GM12878 (cell line): ENCODE measurements around the gene HYDIN. TPM values are rescaled to one million over a fixed set of nuclear protein-coding genes. Genes with fewer than 3 reads are reported as not detected.

Experiments
- ATAC-seq: fragments of 200-7000 bp; cut with Tn5 transposase; 3 replicates; pipeline ENCODE4 v1.9.1; 2020; ENCODE audit warnings: mild to moderate bottlenecking, moderate library complexity
- BruUV-seq: library from RNA; stranded (reverse); fragments of 400-500 nt; replicated peaks from 2 replicates; lab custom pipeline; 2021; lab: Mats Ljungman, UMichigan
- CTCF ChIA-PET: fragments of 300-600 bp; sonication (Branson Sonifier 250); formaldehyde crosslinking; extraction: SDS; loops from one replicate; lab custom pipeline; 2021; ENCODE audit warnings: inconsistent platforms; lab: Yijun Ruan, JAX
- POLR2A ChIA-PET: fragments of 350-600 bp; formaldehyde crosslinking; extraction: SDS; loops from one replicate; lab custom pipeline; 2021; ENCODE audit warnings: inconsistent platforms; lab: Charles Lee
- RAD21 ChIA-PET: fragments of 300-600 bp; sonication (Branson Sonifier 250); formaldehyde crosslinking; loops from one replicate; lab custom pipeline; 2023; ENCODE audit warnings: antibody characterized with exemption; ENCODE audit not compliant: unreplicated experiment; lab: Charles Lee
- SMC1A ChIA-PET: fragments of 300-600 bp; sonication (Branson Sonifier 250); formaldehyde crosslinking; loops from one replicate; lab custom pipeline; 2023; ENCODE audit not compliant: unreplicated experiment, uncharacterized antibody; lab: Charles Lee
- DNase-seq: peaks from one replicate; pipeline ENCODE4 v3.0.0-alpha.2; 2011; ENCODE audit warnings: low read depth, low spot score
- FAIRE-seq: peaks from 3 replicates; lab custom pipeline; 2011; peaks lifted over from hg19 to GRCh38; lab: Jason Lieb, UNC
- H2AFZ ChIP-seq: 2 replicates; pipeline ENCODE4 v1.6.0; 2011; ENCODE audit warnings: low read depth, low read length, control low read depth; ENCODE audit not compliant: control insufficient read depth
- H3K27ac ChIP-seq: 2 replicates; pipeline ENCODE4 v1.5.1; 2011; ENCODE audit warnings: control low read depth; ENCODE audit not compliant: control insufficient read depth, insufficient read depth
- H3K27me3 ChIP-seq, 2 experiments: replicated peaks in 1 of 2; 2 replicates each; pipeline versions ENCODE4 v1.6.0 to v1.6.1; 2011; ENCODE audit warnings: low read length in 1 of 2; ENCODE audit not compliant: control insufficient read depth in 2 of 2, insufficient read depth in 2 of 2
- H3K36me3 ChIP-seq, 2 experiments: 2 replicates each; pipeline ENCODE4 v1.5.1; 2011; ENCODE audit warnings: low read length in 1 of 2; ENCODE audit not compliant: control insufficient read depth in 2 of 2, insufficient read depth in 2 of 2
- H3K4me1 ChIP-seq: 2 replicates; pipeline ENCODE4 v1.6.1; 2011; ENCODE audit warnings: mild to moderate bottlenecking, low read length, moderate library complexity, mixed read lengths; ENCODE audit not compliant: control insufficient read depth, insufficient read depth
- H3K4me2 ChIP-seq: 2 replicates; pipeline ENCODE4 v1.6.0; 2011; ENCODE audit warnings: control low read depth; ENCODE audit not compliant: control insufficient read depth, insufficient read depth
- H3K4me3 ChIP-seq: fragments of 200-600 bp; sonication (generic); 2 replicates; pipeline ENCODE4 v1.5.1; 2016
- H3K79me2 ChIP-seq: 2 replicates; pipeline ENCODE4 v1.6.0; 2011; ENCODE audit warnings: low read length; ENCODE audit not compliant: control insufficient read depth, insufficient read depth
- H3K9ac ChIP-seq: 2 replicates; pipeline ENCODE4 v1.8.0; 2011; ENCODE audit warnings: low read length, control low read depth, mixed read lengths; ENCODE audit not compliant: control insufficient read depth, insufficient read depth
- H3K9me3 ChIP-seq: replicated peaks from 3 replicates; pipeline ENCODE4 v1.5.1; 2011; ENCODE audit warnings: mild to moderate bottlenecking, low read length; ENCODE audit not compliant: control insufficient read depth, insufficient read depth
- H4K20me1 ChIP-seq: 2 replicates; pipeline ENCODE4 v1.6.0; 2011; ENCODE audit not compliant: control insufficient read depth, insufficient read depth
- BRCA1 ChIP-seq: IDR thresholded peaks from 2 replicates; pipeline ENCODE4 v1.6.1; 2011; ENCODE audit warnings: low read depth, low read length, improper control_type of control experiment
- NR2C2 ChIP-seq: IDR thresholded peaks from 2 replicates; pipeline ENCODE4 v1.6.1; 2011; ENCODE audit warnings: borderline replicate concordance, low read depth; ENCODE audit not compliant: control insufficient read depth, insufficient read length
- PML ChIP-seq: IDR thresholded peaks from 2 replicates; pipeline ENCODE4 v1.6.1; 2012; ENCODE audit warnings: low read length, inconsistent platforms
- RCOR1 ChIP-seq: conservative IDR thresholded peaks from 2 replicates; pipeline ENCODE4 v1.6.1; 2012; ENCODE audit warnings: low read depth, low read length, improper control_type of control experiment
- SIN3A ChIP-seq: IDR thresholded peaks from 2 replicates; pipeline ENCODE4 v1.6.1; 2012; ENCODE audit warnings: low read depth, low read length, improper control_type of control experiment
- YY1 ChIP-seq: IDR thresholded peaks from 2 replicates; pipeline ENCODE4 v1.6.1; 2011; ENCODE audit warnings: low read depth, mild to moderate bottlenecking, low read length
- ZNF217 ChIP-seq: fragments of 450-650 bp; IDR thresholded peaks from 2 replicates; pipeline ENCODE4 v1.6.1; 2017; ENCODE audit warnings: antibody characterized with exemption, mild to moderate bottlenecking
- WGBS: methylation state at CpG from one replicate; pipeline ENCODE4 v1.1.6; 2016; ENCODE audit warnings: low lambda C conversion rate; ENCODE audit not compliant: insufficient replicate concordance, insufficient coverage; ENCODE audit errors: missing lambda C conversion rate; 5-methylcytosine and 5-hydroxymethylcytosine counted together
- in situ Hi-C: fragments of 300-500 bp; cut with MboI; formaldehyde crosslinking; loops from 9 replicates; pipeline ENCODE4 v1.14.3; 2018; ENCODE audit warnings: mixed read lengths
- intact Hi-C: fragments of 100-400 bp; cut with micrococcal nuclease; formaldehyde crosslinking; loops from one replicate; pipeline ENCODE4 v1.14.2; 2022; ENCODE audit not compliant: unreplicated experiment
- polyA plus RNA-seq, 11 experiments: library from polyadenylated mRNA; depleted of rRNA in 4 of 11; unstranded in 6 of 11; stranded (reverse) in 5 of 11; fragments of >200 nt; fragmentation: Nextera tagmentation in 4 of 11; fragmentation: Illumina TruSeq in 1 of 11; extraction: Ambion mirVana in 4 of 11; extraction: Trizol in 1 of 11; gene quantifications; 1 replicate in 1 of 11; 2 replicates in 10 of 11; pipeline versions ENCODE4 v1.2.1 to v1.2.3, GENCODE V29; 2011 to 2016; ENCODE audit warnings: inconsistent platforms in 2 of 11, missing spikeins in 2 of 11, low read depth in 1 of 11
- total RNA-seq, 4 experiments: library from RNA; depleted of rRNA in 3 of 4; stranded (reverse); fragments of >200 nt in 3 of 4; fragmentation: Illumina TruSeq in 1 of 4; extraction: Trizol in 1 of 4; gene quantifications; 2 replicates each; pipeline versions ENCODE4 v1.2.1 to v1.2.3, GENCODE V29; 2013 to 2021
- TF ChIP-seq, protein P1 (sequence below): IDR thresholded peaks from 2 replicates; pipeline ENCODE4 v1.6.1; 2012; ENCODE audit warnings: low read length, inconsistent platforms
- TF ChIP-seq, protein P2 (sequence below): fragments of 450-650 bp; IDR thresholded peaks from 2 replicates; pipeline ENCODE4 v1.6.1; 2017; ENCODE audit warnings: low read depth, mild to moderate bottlenecking, moderate library complexity

HYDIN gene
- total and polyA plus RNA-seq, 10 of the 15 experiments (the other 5 are each of a cell fraction or from before 2014, with no cell fraction given), result 0.01 to 0.30 (median 0.10) TPM; not detected in 7

DNA sequence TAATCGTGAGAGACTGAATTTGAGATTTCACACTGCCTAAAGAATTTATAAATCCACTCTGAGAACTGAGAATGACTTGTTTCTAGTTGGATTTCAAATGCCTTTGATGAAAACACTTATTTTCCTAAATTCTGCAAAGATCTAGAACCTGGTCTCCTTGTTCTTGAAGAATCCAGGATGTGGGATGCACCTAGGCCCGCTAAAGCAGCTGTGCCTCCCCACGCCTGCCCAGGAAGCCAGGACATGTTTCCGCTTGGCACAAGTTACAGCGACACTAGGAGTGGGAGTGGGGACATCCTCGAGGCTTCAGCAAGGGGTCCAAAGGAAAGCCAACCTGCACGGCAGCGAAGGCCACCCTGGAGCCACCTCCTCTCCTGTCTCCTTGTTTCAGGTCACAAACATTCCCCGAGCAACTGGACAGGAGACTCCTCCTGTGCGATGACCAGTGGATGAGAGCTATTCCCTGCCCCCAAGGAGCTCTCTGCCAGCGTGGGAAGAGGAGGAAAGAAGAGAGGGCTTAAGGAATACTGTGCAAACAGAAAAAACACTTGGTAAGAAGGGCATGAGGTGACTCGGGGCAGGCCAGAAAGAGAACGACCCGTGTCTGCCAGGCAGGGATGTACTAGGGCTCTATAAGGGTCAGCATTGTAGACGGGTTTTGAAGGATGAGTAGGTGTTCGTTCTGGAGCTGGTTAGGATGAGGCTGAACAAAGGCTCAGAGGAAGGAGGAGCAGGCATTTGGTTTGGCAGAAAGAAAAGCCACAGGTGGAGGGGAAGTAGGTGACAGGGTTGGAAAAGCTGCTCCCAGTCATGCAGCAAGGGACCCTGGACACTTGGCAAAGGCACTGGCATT, 440.7 kb downstream of the HYDIN start:
- no peak overlapping the region for H3K9ac ChIP-seq
- FAIRE-seq (no peak), DNase-seq (no peak), ATAC-seq (no peak)
- no peak overlapping the region for H3K4me3 ChIP-seq
- WGBS, result 90% methylated on average over 16 of the region's 16 CpGs
- CTCF ChIA-PET, result no interaction called here
- POLR2A ChIA-PET, result no interaction called here
- RAD21 ChIA-PET, result no interaction called here
- H3K36me3 ChIP-seq, result peaks cover 10 to 15% of the 10 kb centered on the region in 2 experiments
- H2AFZ ChIP-seq, result no peak overlapping the region
- no peaks in the 10 kb centered on the region for H3K9me3 ChIP-seq
- H4K20me1 ChIP-seq, result no peaks in the 10 kb centered on the region
- H3K27ac ChIP-seq, result no peak overlapping the region
- H3K27me3 ChIP-seq, result no peaks in the 10 kb centered on the region
- no TSS peak for BruUV-seq
- in situ Hi-C loops, result no loop called here
- H3K4me1 ChIP-seq, result peaks cover 24% of the 10 kb centered on the region
- no peak overlapping the region for H3K4me2 ChIP-seq
- no peak for TF ChIP-seq SIN3A
- TF ChIP-seq NR2C2, result no peak
- no peak for TF ChIP-seq YY1
- no peak for TF ChIP-seq BRCA1
- TF ChIP-seq, protein P1, sequence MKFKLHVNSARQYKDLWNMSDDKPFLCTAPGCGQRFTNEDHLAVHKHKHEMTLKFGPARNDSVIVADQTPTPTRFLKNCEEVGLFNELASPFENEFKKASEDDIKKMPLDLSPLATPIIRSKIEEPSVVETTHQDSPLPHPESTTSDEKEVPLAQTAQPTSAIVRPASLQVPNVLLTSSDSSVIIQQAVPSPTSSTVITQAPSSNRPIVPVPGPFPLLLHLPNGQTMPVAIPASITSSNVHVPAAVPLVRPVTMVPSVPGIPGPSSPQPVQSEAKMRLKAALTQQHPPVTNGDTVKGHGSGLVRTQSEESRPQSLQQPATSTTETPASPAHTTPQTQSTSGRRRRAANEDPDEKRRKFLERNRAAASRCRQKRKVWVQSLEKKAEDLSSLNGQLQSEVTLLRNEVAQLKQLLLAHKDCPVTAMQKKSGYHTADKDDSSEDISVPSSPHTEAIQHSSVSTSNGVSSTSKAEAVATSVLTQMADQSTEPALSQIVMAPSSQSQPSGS, result no peak
- no peak for TF ChIP-seq RCOR1
- TF ChIP-seq ZNF217, result no peak
- TF ChIP-seq, protein P2, sequence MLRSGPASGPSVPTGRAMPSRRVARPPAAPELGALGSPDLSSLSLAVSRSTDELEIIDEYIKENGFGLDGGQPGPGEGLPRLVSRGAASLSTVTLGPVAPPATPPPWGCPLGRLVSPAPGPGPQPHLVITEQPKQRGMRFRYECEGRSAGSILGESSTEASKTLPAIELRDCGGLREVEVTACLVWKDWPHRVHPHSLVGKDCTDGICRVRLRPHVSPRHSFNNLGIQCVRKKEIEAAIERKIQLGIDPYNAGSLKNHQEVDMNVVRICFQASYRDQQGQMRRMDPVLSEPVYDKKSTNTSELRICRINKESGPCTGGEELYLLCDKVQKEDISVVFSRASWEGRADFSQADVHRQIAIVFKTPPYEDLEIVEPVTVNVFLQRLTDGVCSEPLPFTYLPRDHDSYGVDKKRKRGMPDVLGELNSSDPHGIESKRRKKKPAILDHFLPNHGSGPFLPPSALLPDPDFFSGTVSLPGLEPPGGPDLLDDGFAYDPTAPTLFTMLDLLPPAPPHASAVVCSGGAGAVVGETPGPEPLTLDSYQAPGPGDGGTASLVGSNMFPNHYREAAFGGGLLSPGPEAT, result no peak
- no peak for TF ChIP-seq PML
- intact Hi-C loops, result no loop called here
- peaks cover 25% of the 10 kb centered on the region for H3K79me2 ChIP-seq
- SMC1A ChIA-PET, result no interaction called here
